ENCODE measurements around the gene STK25.

GRCh38 chr2:241530571-241530970 lies 22.2 kb upstream of the STK25 start:
- TF ChIP-seq GATA2 (IDR thresholded peaks at IDR 0.05; ENCODE audit: low read depth, low read length) (no peak), GATA3 (IDR thresholded peaks at IDR 0.05; ENCODE audit: low read depth, low read length) (no peak)
